ENCODE data around the gene TANK. TPM values are rescaled to one million over a fixed set of nuclear protein-coding genes. Genes with fewer than 3 reads are reported as not detected.
A peak's percentile ranks its signal among the peaks of the same experiment; 100 is the strongest.

TANK gene
- total RNA-seq, 6 donors from 2014 or later, result 41.9 to 214 (median 75.0) TPM

- Histone ChIP-seq H3K36me3 (peaks cover 0 to 17% (median 0%) of the 10 kb centered on the region in 4 donors), H3K4me3 (no peak overlapping the region), H3K4me1 (peaks cover 35 to 65% (median 43%) of the 10 kb centered on the region in 4 donors), H3K9me3 (no peaks in the 10 kb centered on the region), H3K27me3 (no peaks in the 10 kb centered on the region), H3K27ac (no peak overlapping the region)
- WGBS, 2 donors, result 89 to 90% methylated on average over 2 of the region's 2 CpGs
- DNase-seq (no peak), ATAC-seq (ENCODE audit: low FRiP score in 2 of 2) (no peak)
- TF ChIP-seq POLR2A (IDR thresholded peaks at IDR 0.05) (no peak), POLR2AphosphoS5 (IDR thresholded peaks at IDR 0.05) (no peak), EP300 (IDR thresholded peaks at IDR 0.05) (no peak), CTCF (IDR thresholded peaks at IDR 0.05) (no peak)
Observed at GRCh38 chr2:161169335-161169734, 9.1 kb downstream of the TANK start.

GRCh38 chr2:161170377-161170776 is 10.1 kb downstream of the TANK start:
- no peaks in the 10 kb centered on the region for H3K9me3 ChIP-seq
- no peaks in the 10 kb centered on the region for H3K27me3 ChIP-seq
- H3K4me3 ChIP-seq, result no peak overlapping the region
- H3K27ac ChIP-seq, result no peak overlapping the region
- WGBS, 2 donors, result 87% methylated on average over 6 of the region's 6 CpGs
- TF ChIP-seq EP300 (IDR thresholded peaks at IDR 0.05), result no peak
- no peak for TF ChIP-seq POLR2AphosphoS5 (IDR thresholded peaks at IDR 0.05)
- TF ChIP-seq CTCF (IDR thresholded peaks at IDR 0.05), result no peak
- TF ChIP-seq POLR2A (IDR thresholded peaks at IDR 0.05), result no peak
- DNase-seq, result no peak
- ATAC-seq (ENCODE audit: low FRiP score in 2 of 2), result no peak
- peaks cover 0 to 12% (median 0%) of the 10 kb centered on the region in 4 donors for H3K36me3 ChIP-seq
- peaks cover 26 to 57% (median 36%) of the 10 kb centered on the region in 4 donors for H3K4me1 ChIP-seq

DNA sequence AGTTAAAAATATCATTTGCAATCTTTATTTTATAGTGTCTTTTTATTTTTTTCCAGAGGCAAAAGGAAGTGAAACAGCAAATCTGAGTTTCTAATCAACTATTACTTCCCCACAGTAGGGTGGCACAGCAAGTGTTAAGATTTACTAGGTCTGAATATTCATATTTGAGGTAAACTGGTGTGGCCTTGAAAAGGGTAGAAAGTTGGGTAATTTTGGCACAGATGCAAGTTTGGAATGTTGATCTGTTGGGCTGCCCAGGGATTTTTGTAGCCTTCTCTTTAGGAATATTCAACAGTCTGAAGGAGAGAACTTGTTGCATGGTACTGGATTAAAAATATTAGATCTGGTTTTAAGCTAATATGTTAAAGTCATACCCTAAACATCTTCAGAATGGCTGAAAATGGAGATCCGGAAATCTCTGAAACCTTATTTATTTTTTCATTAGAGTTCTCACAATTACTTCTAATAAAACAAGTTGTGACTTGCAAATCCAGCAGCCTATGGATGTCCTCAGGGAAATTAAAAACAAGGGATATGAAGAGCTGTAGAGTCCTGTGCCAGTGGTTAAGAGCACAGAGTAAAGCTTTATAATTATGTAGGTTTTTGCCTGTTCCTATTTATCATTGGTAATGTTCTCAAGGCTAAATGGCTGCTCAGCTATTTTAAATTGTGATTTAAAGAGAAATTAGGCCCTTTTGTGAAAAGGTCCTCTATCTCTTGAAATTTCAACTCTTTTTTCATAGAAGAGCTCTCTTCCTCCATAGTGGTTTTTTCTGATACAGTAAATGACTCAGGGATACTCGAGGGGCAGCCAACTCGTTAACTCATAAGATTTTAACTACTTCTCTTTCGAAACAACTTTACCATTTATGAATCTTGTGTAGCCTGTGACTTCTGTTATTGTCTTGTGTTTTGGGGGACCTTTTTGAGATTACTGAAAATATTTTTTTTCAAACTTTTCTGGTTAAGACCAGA is 11.0 kb downstream of the TANK start:
- H3K9me3 ChIP-seq, result no peaks in the 10 kb centered on the region
- peaks cover 17 to 55% (median 31%) of the 10 kb centered on the region in 4 donors for H3K4me1 ChIP-seq
- ATAC-seq (ENCODE audit: low FRiP score in 2 of 2), result peak in 1 of 2 donors; percentile 46
- WGBS, 2 donors, result 62 to 68% methylated on average over 4 of the region's 4 CpGs
- peaks cover 0 to 12% (median 0%) of the 10 kb centered on the region in 4 donors for H3K36me3 ChIP-seq
- no peaks in the 10 kb centered on the region for H3K27me3 ChIP-seq
- no peak for DNase-seq
- no peak overlapping the region for H3K27ac ChIP-seq
- TF ChIP-seq CTCF (IDR thresholded peaks at IDR 0.05) (no peak), EP300 (IDR thresholded peaks at IDR 0.05) (no peak), POLR2AphosphoS5 (IDR thresholded peaks at IDR 0.05) (no peak), POLR2A (IDR thresholded peaks at IDR 0.05) (no peak)
- H3K4me3 ChIP-seq, result no peak overlapping the region

GRCh38 chr2:161172901-161173540 is 12.8 kb downstream of the TANK start:
- 86 to 96% methylated on average over 4 of the region's 4 CpGs for whole genome bisulfite sequencing, 2 donors
- no peak for DNase-seq
- peaks cover 12 to 44% (median 24%) of the 10 kb centered on the region in 4 donors for H3K4me1 ChIP-seq
- H3K4me3 ChIP-seq, result no peak overlapping the region
- peaks cover 0 to 9% (median 0%) of the 10 kb centered on the region in 4 donors for H3K36me3 ChIP-seq
- H3K27ac ChIP-seq, result no peak overlapping the region
- H3K27me3 ChIP-seq, result no peaks in the 10 kb centered on the region
- no peak for ATAC-seq (ENCODE audit: low FRiP score in 2 of 2)
- H3K9me3 ChIP-seq, result no peaks in the 10 kb centered on the region
- no peak for TF ChIP-seq POLR2A (IDR thresholded peaks at IDR 0.05)
- TF ChIP-seq POLR2AphosphoS5 (IDR thresholded peaks at IDR 0.05), result no peak
- no peak for TF ChIP-seq EP300 (IDR thresholded peaks at IDR 0.05)
- no peak for TF ChIP-seq CTCF (IDR thresholded peaks at IDR 0.05)
